ENCODE results near the gene TMEM33. TPM values are rescaled to one million over a fixed set of nuclear protein-coding genes. Genes with fewer than 3 reads are reported as not detected.

Gene TMEM33
- total RNA-seq, 6 experiments from 2014 or later: 48.7 to 74.4 (median 62.9) TPM

DNA sequence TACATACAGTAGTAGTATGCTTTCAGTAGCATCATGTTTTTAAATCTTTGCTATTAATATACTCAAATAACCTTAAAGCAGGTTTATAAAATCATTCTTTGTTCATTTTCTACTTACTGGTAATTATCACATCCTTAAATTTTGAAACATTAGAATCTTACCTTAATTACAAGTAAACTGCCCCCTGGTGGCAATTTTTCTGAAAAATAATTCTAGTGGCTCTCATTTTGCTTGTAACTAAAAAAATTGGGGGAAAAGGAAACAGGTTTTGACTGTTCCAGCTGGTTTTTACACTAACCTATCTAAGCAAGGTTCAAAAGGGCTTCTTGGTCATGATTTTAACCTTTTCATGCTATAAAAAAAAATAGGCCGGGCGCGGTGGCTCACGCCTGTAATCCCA lies 27.9 kb downstream of the TMEM33 start:
- Mint-ChIP-seq H3K9me3 (peaks cover 1% of the 10 kb centered on the region; the same call in 1 of the 2 replicates), H3K27me3 (ENCODE audit: insufficient read depth) (no peaks in the 10 kb centered on the region; the same call in 1 of the 2 replicates), H3K36me3 (ENCODE audit: low read depth) (peaks cover 3% of the 10 kb centered on the region), H3K4me3 (no peak overlapping the region), H3K4me1 (ENCODE audit: low read depth) (no peaks in the 10 kb centered on the region), H3K27ac (no peak overlapping the region)
- TF ChIP-seq, protein P1, sequence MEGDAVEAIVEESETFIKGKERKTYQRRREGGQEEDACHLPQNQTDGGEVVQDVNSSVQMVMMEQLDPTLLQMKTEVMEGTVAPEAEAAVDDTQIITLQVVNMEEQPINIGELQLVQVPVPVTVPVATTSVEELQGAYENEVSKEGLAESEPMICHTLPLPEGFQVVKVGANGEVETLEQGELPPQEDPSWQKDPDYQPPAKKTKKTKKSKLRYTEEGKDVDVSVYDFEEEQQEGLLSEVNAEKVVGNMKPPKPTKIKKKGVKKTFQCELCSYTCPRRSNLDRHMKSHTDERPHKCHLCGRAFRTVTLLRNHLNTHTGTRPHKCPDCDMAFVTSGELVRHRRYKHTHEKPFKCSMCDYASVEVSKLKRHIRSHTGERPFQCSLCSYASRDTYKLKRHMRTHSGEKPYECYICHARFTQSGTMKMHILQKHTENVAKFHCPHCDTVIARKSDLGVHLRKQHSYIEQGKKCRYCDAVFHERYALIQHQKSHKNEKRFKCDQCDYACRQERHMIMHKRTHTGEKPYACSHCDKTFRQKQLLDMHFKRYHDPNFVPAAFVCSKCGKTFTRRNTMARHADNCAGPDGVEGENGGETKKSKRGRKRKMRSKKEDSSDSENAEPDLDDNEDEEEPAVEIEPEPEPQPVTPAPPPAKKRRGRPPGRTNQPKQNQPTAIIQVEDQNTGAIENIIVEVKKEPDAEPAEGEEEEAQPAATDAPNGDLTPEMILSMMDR (IDR thresholded peaks at IDR 0.05): peak; percentile 79
- DNase-seq: peak; percentile 31

DNA sequence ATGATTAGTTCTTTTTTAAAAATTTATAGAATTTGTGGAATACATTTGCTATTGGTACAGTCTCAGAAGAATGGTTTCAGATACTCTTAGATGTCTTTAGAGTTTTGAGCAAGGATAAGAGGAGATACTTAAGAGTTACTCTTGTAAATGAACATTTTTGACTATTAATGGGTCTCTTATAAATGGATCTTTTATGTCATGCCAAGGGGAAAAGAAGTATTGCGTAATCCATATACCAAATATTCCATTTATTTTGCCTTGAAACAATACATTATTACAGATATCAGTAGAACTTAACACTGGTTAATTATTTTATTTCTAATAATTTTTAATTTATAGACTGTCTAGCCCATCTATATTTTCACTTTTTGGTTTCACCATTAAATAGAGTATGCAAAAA lies 29.2 kb downstream of the TMEM33 start:
- H3K9me3 Mint-ChIP-seq: peaks cover 5% of the 10 kb centered on the region; the same call in 1 of the 2 replicates
- H3K4me3 Mint-ChIP-seq: no peak overlapping the region
- no peaks in the 10 kb centered on the region for H3K4me1 Mint-ChIP-seq (ENCODE audit: low read depth)
- TF ChIP-seq, protein P1 (IDR thresholded peaks at IDR 0.05): no peak
- no peaks in the 10 kb centered on the region; the same call in 1 of the 2 replicates for H3K27me3 Mint-ChIP-seq (ENCODE audit: insufficient read depth)
- H3K27ac Mint-ChIP-seq: no peak overlapping the region
- peaks cover 7% of the 10 kb centered on the region for H3K36me3 Mint-ChIP-seq (ENCODE audit: low read depth)
- no peak for DNase-seq

DNA sequence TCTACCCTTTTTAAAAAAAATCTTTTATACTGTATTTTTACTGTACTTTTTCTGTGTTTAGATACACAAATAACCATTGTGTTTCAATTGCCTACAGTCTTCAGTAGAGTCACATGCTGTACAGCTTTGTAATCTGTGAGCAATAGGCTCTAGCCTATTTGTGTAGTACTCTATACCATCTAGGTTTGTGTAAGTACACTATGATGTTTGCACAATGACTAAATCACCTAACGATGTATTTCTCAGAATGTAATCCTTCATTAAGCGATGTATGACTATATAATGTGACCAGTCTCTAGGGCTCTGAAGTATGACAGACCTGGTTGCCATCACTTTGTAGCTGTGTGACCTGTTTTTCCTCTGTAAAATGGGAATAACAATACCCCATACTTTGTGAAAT lies 32.2 kb downstream of the TMEM33 start:
- H3K36me3 Mint-ChIP-seq (ENCODE audit: low read depth): peaks cover 7% of the 10 kb centered on the region
- no peak overlapping the region for H3K4me3 Mint-ChIP-seq
- TF ChIP-seq, protein P1 (IDR thresholded peaks at IDR 0.05): no peak
- no peak for DNase-seq
- no peak overlapping the region for H3K27ac Mint-ChIP-seq
- H3K4me1 Mint-ChIP-seq (ENCODE audit: low read depth): no peaks in the 10 kb centered on the region
- H3K9me3 Mint-ChIP-seq: peaks cover 11% of the 10 kb centered on the region; the same call in 1 of the 2 replicates
- peaks cover 4% of the 10 kb centered on the region for H3K27me3 Mint-ChIP-seq (ENCODE audit: insufficient read depth)

DNA sequence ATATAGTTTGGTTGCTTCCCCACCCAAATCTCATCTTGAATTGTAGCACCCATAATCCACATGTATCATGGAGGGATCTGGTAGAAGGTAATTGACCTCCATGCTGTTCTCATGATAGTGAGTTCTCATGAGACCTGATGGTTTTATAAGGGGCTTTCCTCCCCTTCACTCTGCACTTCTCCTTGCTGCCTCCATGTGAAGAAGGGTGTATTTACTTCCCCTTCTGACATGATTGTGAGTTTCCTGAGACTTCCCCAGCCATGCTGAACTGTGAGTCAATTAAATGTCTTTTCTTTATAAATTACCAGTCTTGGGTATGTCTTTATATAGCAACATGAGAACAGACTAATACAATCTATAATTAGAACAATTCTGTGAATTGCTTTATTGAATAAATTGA lies 34.4 kb downstream of the TMEM33 start:
- H3K27me3 Mint-ChIP-seq (ENCODE audit: insufficient read depth): peaks cover 4% of the 10 kb centered on the region
- DNase-seq: no peak
- TF ChIP-seq, protein P1 (IDR thresholded peaks at IDR 0.05): no peak
- no peak overlapping the region for H3K4me3 Mint-ChIP-seq
- peaks cover 11% of the 10 kb centered on the region; the same call in 1 of the 2 replicates for H3K9me3 Mint-ChIP-seq
- peaks cover 7% of the 10 kb centered on the region for H3K36me3 Mint-ChIP-seq (ENCODE audit: low read depth)
- no peak overlapping the region for H3K27ac Mint-ChIP-seq
- H3K4me1 Mint-ChIP-seq (ENCODE audit: low read depth): no peaks in the 10 kb centered on the region

DNA sequence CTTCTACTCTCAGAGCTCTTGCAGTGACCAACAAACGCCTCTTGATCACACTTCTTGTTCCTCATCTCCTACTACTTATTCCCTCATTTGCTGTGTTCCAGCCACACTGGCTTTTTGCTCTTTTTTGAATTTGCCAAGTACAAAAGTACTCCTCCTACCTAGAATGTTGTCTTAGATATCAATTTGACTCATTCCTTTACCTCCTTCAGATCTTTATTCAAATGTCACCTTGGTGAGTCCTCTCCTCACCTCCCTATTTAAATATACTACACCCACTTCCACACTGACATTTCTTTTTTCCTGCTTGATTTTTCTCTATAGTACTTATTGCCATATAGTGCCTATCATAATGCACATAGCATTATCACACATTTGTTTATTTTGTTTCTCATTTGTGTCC lies 40.1 kb downstream of the TMEM33 start:
- Mint-ChIP-seq H3K4me1 (ENCODE audit: low read depth) (peaks cover 12% of the 10 kb centered on the region), H3K4me3 (no peak overlapping the region), H3K9me3 (0 out of 2 replicates have a peak, but pooled peaks cover 6% of the 10 kb centered on the region), H3K27ac (no peak overlapping the region), H3K36me3 (ENCODE audit: low read depth) (no peaks in the 10 kb centered on the region), H3K27me3 (ENCODE audit: insufficient read depth) (peaks cover 4% of the 10 kb centered on the region)
- DNase-seq: no peak
- TF ChIP-seq, protein P1 (IDR thresholded peaks at IDR 0.05): no peak
